Measurements from ENCODE around the gene EEA1.

DNA sequence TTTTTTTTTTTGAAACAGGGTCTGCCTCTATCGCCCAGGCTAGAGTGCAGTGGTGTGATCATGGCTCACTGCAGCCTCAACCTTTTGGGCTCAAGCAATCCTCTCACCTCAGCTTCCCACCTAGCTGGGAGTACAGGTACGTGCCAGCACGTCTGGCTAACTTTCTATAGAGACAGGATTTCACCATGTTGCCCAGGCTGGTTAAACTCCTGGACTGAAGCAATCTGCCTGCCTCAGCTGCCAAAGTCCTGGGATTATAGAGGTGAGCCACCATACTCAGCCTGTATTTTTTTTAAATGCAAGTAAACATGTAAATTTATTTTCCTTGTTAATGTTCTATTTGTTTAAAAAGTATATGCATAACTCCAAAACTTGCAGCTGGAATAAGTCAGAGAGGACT lies 80.4 kb downstream of the EEA1 start:
- TF ChIP-seq EP300 (IDR thresholded peaks at IDR 0.05): no peak
- no peak for TF ChIP-seq POLR2A (IDR thresholded peaks at IDR 0.05)
